Measurements from ENCODE around the gene TLR9.

- TF ChIP-seq MAX (IDR thresholded peaks at IDR 0.05; ENCODE audit: low read depth) (peak; percentile 56; the same call in 1 of the 2 replicates), CTCF (IDR thresholded peaks at IDR 0.05) (peak; percentile 53), EP300 (IDR thresholded peaks at IDR 0.05; ENCODE audit: borderline replicate concordance in 1 of 2, low read depth in 1 of 2, low read length in 1 of 2) (no peak), RXRA (IDR thresholded peaks at IDR 0.05; ENCODE audit: borderline replicate concordance, low read depth) (no peak), TAF1 (IDR thresholded peaks at IDR 0.05; ENCODE audit: borderline replicate concordance, low read depth, low read length) (peak; percentile 58; the same call in 1 of the 2 replicates), POLR2AphosphoS5 (IDR thresholded peaks at IDR 0.05; ENCODE audit: low read depth, low read length) (peak; percentile 69; the same call in 1 of the 2 replicates), MXI1 (IDR thresholded peaks at IDR 0.05; ENCODE audit: low read depth, low read length) (no peak; the same call in 1 of the 2 replicates), MEF2A (IDR thresholded peaks at IDR 0.05; ENCODE audit: borderline replicate concordance, low read depth) (no peak), EZH2phosphoT487 (IDR thresholded peaks at IDR 0.05; ENCODE audit: borderline replicate concordance, low read depth) (no peak), GATA2 (CRISPR knock-in tag; IDR thresholded peaks at IDR 0.05) (no peak), CHD2 (IDR thresholded peaks at IDR 0.05; ENCODE audit: low read length, partially characterized antibody) (no peak)
- TF ChIP-seq, protein P1, sequence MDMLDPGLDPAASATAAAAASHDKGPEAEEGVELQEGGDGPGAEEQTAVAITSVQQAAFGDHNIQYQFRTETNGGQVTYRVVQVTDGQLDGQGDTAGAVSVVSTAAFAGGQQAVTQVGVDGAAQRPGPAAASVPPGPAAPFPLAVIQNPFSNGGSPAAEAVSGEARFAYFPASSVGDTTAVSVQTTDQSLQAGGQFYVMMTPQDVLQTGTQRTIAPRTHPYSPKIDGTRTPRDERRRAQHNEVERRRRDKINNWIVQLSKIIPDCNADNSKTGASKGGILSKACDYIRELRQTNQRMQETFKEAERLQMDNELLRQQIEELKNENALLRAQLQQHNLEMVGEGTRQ (IDR thresholded peaks at IDR 0.05; ENCODE audit: borderline replicate concordance, low read depth, low read length) = no peak
- TF ChIP-seq, protein P2, sequence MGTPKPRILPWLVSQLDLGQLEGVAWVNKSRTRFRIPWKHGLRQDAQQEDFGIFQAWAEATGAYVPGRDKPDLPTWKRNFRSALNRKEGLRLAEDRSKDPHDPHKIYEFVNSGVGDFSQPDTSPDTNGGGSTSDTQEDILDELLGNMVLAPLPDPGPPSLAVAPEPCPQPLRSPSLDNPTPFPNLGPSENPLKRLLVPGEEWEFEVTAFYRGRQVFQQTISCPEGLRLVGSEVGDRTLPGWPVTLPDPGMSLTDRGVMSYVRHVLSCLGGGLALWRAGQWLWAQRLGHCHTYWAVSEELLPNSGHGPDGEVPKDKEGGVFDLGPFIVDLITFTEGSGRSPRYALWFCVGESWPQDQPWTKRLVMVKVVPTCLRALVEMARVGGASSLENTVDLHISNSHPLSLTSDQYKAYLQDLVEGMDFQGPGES (IDR thresholded peaks at IDR 0.05; ENCODE audit: low read depth, low read length) = no peak
Measured at GRCh38 chr3:52238761-52239701, 13.6 kb upstream of the TLR9 start, which contains the start of gene TWF2.
